ENCODE data around the gene E2F6.

The E2F6 gene

GRCh38 chr2:11465485-11466306 is at the start of gene E2F6:
Gene E2F6, minus strand, starts transcription at chr2:11466161. Its CDS starts 282 bp downstream, at chr2:11465879.
- DNase-seq: peak; percentile 88

GRCh38 chr2:11515490-11515981 is 49.6 kb upstream of the E2F6 start:
- DNase-seq: no peak

GRCh38 chr2:11514904-11515303 is 48.9 kb upstream of the E2F6 start:
- DNase-seq: no peak

- DNase-seq: no peak
These were observed 48.2 kb upstream of the E2F6 start for GRCh38 chr2:11514081-11514730.

- no peak for DNase-seq
These were observed 47.4 kb upstream of the E2F6 start for GRCh38 chr2:11513319-11513718.

GRCh38 chr2:11512431-11512830 is 46.5 kb upstream of the E2F6 start:
- no peak for DNase-seq

- DNase-seq: no peak
These were observed 43.8 kb upstream of the E2F6 start for GRCh38 chr2:11509657-11510360.

- DNase-seq: no peak
These were observed 42.3 kb upstream of the E2F6 start for GRCh38 chr2:11508279-11508678.

GRCh38 chr2:11507517-11507916 is 41.6 kb upstream of the E2F6 start:
- no peak for DNase-seq

- DNase-seq: no peak
These were observed 40.6 kb upstream of the E2F6 start for GRCh38 chr2:11506611-11506969.

- DNase-seq: no peak
These were observed 40.0 kb upstream of the E2F6 start for GRCh38 chr2:11505652-11506610.

- no peak for DNase-seq
These were observed 37.5 kb upstream of the E2F6 start for GRCh38 chr2:11503354-11503927.

GRCh38 chr2:11502740-11503292 is 36.9 kb upstream of the E2F6 start:
- DNase-seq: no peak

- DNase-seq: no peak
These were observed 34.8 kb upstream of the E2F6 start for GRCh38 chr2:11500702-11501303.

- DNase-seq: no peak
These were observed 33.3 kb upstream of the E2F6 start for GRCh38 chr2:11499081-11499743.

- DNase-seq: no peak
These were observed 32.6 kb upstream of the E2F6 start for GRCh38 chr2:11498543-11499034.

- no peak for DNase-seq
These were observed 30.1 kb upstream of the E2F6 start for GRCh38 chr2:11495844-11496681.

- DNase-seq: no peak
These were observed 28.3 kb upstream of the E2F6 start for GRCh38 chr2:11494310-11494709.

- no peak for DNase-seq
These were observed 27.3 kb upstream of the E2F6 start for GRCh38 chr2:11493282-11493681.

GRCh38 chr2:11492720-11493119 is 26.8 kb upstream of the E2F6 start:
- no peak for DNase-seq
